GM18868 (cell line): Measurements from ENCODE around the gene OPTN.
"Not testable (repeated sequence)": the region's sequence is repeated elsewhere in the genome, so short reads cannot be mapped to it uniquely, and the experiment has no call there.

Source experiments
- ATAC-seq: cut with Tn5 transposase; IDR thresholded peaks from one replicate; pipeline ENCODE4 v1.9.1; 2021; ENCODE audit warnings: mild to moderate bottlenecking, moderate library complexity; ENCODE audit not compliant: unreplicated experiment

Gene OPTN

GRCh38 chr10:13089345-13089744, 10.6 kb upstream of the OPTN start:
- ATAC-seq = no peak

- ATAC-seq = no peak
These were observed 9.7 kb upstream of the OPTN start for GRCh38 chr10:13090289-13090688.

DNA sequence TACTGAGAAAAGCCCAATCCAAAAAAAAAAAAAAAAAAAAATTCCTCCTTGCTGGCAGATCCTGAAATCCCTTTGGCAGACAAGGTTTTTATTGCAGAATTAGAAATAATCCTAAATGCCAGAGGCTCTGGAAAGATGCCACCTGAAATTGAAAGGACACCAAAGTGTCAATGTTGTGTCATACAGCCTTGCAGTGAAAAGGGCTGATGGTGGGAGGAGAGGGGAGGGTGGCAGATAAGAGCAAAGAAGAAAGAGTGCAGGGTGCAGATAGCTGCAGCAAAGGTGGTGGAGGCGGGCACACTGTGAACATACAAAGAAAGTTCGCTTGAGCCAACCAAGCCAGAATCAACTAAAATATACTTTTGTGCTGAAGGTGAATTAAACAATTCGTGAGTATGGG, 8.2 kb upstream of the OPTN start:
- no peak for ATAC-seq

DNA sequence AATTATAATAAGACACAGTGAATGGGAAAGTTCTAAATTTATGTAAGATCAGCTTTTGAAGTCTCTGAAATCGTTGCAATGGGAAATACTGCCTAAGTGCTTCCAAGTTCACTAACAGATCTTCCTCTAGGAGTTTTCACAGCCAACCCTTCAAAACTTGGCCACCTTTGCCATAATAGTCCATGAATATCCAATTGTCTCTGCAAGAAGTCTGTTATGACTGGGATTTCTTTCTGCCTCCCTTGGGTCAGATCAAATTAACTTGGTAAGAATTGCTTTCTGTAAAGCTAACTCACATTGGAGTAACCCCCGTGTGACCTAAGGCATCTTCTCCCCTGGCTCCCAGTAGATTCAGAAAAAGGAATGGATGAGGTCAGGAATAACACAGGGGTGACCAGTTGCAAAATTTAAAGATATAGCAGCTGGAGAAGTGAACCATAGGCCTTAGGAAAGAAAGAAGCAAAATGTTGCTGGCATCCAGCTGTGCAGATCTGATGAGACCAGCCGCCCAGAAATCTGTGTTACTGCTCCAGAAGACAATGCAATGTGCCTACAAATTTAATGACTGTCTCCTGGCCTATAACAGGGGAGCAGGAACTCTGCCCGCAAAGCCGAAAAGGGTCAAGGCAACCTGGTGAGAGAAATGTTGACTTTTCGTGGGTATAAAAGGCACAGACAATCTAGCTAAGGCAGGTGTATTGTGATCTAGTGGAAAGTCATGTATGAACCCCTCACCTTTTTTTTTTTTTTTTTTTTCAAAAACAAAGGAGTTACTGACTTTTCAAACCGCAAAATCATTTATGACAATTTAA, 7.5 kb upstream of the OPTN start:
- ATAC-seq = no peak

DNA sequence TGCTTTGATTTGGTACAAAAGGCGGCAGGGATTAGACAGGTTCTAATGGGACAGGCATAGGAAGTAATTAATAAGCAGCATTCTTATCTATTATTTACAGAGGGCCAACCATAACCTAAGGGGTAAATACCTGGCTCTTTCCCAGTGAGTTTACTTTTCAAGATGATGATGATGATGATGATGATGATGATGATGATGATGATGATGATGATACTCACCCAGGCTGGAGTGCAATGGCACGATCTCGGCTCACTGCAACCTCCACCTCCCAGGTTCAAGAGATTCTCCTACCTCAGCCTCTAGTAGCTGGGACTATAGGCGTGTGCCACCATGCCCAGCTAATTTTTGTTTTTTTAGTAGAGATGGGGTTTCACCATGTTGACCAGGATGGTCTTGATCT, 5.9 kb upstream of the OPTN start:
- ATAC-seq = not testable (repeated sequence)

DNA sequence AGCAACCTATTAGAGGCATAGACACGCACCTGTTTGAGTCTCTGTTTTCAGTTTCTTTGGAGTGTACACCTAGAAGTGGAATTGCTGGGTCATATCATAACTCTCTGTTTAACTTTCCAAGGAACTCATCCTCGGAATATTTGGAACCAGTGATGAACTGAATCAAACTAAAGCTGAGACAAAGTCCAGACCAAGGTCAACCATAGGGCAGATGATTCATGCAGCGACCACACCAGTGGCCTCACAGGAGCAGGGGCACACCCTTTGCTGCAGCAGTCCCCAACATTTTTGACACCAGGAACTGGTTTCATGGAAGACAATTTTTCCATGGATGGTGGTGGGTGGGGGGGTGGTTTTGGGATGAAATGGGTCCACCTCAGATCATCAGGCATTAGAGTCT, 4.9 kb upstream of the OPTN start:
- ATAC-seq = no peak

DNA sequence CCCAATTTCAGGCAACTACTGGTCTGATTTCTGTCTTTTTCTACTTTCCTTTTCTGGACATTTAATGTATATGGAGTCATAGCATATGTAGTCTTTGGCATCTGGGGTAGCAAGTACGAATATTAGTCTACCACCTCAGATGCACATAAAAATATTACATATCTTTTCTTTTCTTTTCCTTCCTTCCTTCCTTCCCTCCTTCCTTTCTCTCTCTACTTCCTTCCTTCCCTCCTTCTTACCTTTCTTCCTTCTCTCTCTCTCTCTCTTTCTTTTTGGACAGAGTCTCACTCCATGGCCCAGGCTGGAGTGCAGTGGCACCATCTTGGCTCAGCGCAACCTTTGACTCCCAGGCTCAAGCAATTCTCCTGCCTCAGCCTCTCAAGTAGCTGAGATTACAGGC, 4.0 kb upstream of the OPTN start:
- ATAC-seq = no peak

GRCh38 chr10:13099144-13099665, 758 bp upstream of the OPTN start:
- peak; percentile 32 for ATAC-seq

GRCh38 chr10:13100349-13101294, 659 bp downstream of the OPTN start:
- ATAC-seq = peak; percentile 24

- no peak for ATAC-seq
These were observed 2.2 kb downstream of the OPTN start for GRCh38 chr10:13102002-13102794.

DNA sequence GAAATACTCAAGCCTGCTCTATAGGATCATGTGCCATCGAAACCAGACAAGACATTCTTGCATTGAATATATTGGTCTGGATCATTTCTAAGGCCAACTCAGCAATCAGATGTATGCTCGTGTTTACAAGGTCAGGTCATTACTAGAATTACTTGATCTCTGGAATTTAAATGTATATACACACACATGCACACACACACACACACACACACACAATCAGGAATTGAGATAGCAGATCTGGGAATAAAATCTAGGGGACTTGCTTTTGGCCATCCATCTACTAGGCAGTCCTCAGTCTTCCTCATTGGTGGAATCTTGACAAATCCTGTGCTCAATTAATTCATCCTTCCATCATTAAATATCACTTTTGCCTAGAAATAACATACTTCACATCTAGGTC, 3.6 kb downstream of the OPTN start:
- no peak for ATAC-seq

GRCh38 chr10:13104697-13105096, 4.7 kb downstream of the OPTN start:
- ATAC-seq = no peak

- ATAC-seq = no peak
These were observed 5.2 kb downstream of the OPTN start for GRCh38 chr10:13105184-13105583.

GRCh38 chr10:13106387-13107045, 6.6 kb downstream of the OPTN start:
- ATAC-seq = no peak

- no peak for ATAC-seq
These were observed 10.9 kb downstream of the OPTN start for GRCh38 chr10:13110908-13111307.

GRCh38 chr10:13113544-13113943, 13.6 kb downstream of the OPTN start:
- no peak for ATAC-seq

DNA sequence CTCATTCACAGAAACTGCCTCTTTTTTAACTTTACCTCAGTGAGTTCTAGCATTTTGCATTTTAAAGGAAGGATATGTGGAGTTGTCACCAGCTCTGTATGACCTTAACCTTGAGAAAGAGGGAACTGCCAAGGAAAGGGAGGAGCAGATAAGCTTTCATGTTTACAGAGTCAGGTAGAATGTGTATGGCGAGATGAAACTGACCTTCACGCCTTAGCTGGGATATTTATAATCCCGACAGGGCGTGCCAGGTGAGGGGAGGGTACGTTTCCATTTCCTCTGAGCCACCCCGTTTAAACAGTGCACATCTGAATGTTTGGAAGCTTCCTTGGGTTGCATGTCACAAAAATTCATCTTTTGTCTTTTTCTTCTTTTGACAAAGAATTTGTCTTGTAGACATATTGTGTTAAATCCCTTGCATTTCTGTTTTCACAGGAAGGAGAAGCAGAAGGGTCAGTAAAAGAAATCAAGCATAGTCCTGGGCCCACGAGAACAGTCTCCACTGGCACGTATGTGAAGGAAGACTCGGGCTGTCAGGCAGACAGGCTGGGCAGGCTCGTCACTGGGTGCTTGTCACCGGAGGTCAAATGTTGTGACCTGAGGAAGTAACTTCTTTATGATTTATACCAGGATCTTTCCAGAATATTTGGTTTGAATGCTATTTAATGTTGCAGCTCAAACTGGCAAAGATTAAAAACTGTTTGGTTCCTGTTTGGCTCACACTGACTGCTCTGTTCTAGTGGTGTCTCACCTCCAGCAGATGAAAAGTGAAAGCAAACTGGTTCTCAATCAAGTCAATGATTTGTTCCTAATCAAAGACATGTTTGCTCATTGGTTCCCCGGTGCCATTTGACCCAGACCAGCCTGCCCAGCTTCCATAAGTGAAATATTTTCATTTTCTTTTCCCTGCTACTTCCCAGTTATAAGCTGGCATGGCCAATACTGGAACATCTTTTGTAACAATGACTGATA, 16.2 kb downstream of the OPTN start:
- no peak for ATAC-seq

- no peak for ATAC-seq
These were observed 18.1 kb downstream of the OPTN start for GRCh38 chr10:13117841-13118783.
